BE2C (cell line): ENCODE results near the gene TADA2B.

Experiments
- DNase-seq: peaks from one replicate; pipeline ENCODE4 v3.0.0-alpha.2; 2020
- H3K27me3 ChIP-seq: fragments of 250-450 bp; sonication (Bioruptor Pico); 2 replicates; pipeline ENCODE4 v1.5.1; 2020; ENCODE audit warnings: mild to moderate bottlenecking
- H3K36me3 ChIP-seq: fragments of 250-450 bp; sonication (Bioruptor Pico); 2 replicates; pipeline ENCODE4 v1.5.1; 2020; ENCODE audit warnings: mild to moderate bottlenecking
- H3K4me1 ChIP-seq: fragments of 250-450 bp; sonication (Bioruptor Pico); 2 replicates; pipeline ENCODE4 v1.5.1; 2020
- H3K4me3 ChIP-seq: 2 replicates; pipeline ENCODE4 v1.5.1; 2011; ENCODE audit warnings: low read depth, low read length
- H3K9me3 ChIP-seq: fragments of 250-450 bp; sonication (Bioruptor Pico); 2 replicates; pipeline ENCODE4 v1.5.1; 2020
- TF ChIP-seq, protein P1 (sequence below): IDR thresholded peaks from 2 replicates; pipeline ENCODE4 v1.5.1; 2012; ENCODE audit warnings: mild to moderate bottlenecking, low read depth, low read length

Gene TADA2B

GRCh38 chr4:7054106-7054880 is 11.1 kb downstream of the TADA2B start:
- Histone ChIP-seq H3K27me3 (no peaks in the 10 kb centered on the region), H3K9me3 (no peaks in the 10 kb centered on the region), H3K36me3 (peaks cover 52% of the 10 kb centered on the region), H3K4me3 (no peak overlapping the region), H3K4me1 (no peaks in the 10 kb centered on the region)
- TF ChIP-seq, protein P1, sequence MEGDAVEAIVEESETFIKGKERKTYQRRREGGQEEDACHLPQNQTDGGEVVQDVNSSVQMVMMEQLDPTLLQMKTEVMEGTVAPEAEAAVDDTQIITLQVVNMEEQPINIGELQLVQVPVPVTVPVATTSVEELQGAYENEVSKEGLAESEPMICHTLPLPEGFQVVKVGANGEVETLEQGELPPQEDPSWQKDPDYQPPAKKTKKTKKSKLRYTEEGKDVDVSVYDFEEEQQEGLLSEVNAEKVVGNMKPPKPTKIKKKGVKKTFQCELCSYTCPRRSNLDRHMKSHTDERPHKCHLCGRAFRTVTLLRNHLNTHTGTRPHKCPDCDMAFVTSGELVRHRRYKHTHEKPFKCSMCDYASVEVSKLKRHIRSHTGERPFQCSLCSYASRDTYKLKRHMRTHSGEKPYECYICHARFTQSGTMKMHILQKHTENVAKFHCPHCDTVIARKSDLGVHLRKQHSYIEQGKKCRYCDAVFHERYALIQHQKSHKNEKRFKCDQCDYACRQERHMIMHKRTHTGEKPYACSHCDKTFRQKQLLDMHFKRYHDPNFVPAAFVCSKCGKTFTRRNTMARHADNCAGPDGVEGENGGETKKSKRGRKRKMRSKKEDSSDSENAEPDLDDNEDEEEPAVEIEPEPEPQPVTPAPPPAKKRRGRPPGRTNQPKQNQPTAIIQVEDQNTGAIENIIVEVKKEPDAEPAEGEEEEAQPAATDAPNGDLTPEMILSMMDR, result no peak
- no peak for DNase-seq

DNA sequence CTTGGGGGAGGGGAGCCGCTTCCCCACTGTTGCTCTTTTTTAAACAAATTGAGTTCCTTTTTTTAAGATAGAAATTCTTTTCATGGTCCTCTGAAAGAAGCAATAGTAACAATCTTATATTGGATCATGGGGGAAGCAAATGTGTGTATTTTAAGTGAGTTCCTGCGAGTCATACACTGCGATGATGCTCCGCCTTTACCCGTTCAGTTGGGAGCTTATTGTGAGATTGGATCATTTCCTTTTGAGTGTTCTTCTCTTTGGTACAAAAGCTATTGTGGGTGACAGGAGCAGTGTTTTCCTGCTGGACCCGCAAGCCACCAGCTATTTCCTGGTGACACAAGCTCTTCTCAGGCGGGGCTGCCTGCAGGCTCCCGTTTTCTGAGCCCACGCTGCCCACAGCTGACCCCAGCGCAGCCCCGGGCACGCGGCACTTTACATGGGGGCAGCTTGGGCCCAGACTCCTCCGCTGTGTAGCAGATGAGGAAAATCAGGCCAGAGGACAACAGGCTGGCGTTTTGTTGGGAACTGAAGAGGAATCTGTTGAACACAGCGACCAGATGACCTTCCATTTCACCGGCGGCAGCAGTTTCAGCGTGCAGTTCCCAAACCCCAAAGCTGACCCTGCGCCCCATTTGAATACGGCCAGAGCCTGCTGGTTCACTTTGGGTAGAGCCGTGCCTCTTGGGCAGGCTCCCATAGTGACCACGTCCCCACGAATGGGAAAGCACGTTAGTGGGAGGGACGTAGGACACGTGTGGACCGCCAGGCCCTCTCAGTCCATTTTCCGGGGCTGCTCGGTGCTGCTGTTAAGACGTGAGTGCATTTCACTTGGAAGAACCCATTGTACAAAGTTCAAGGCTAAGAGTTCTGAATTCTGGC is 12.2 kb downstream of the TADA2B start:
- no peak for DNase-seq
- no peaks in the 10 kb centered on the region for H3K4me1 ChIP-seq
- no peaks in the 10 kb centered on the region for H3K9me3 ChIP-seq
- peaks cover 63% of the 10 kb centered on the region for H3K36me3 ChIP-seq
- TF ChIP-seq, protein P1, result no peak
- H3K4me3 ChIP-seq, result no peak overlapping the region
- no peaks in the 10 kb centered on the region for H3K27me3 ChIP-seq

DNA sequence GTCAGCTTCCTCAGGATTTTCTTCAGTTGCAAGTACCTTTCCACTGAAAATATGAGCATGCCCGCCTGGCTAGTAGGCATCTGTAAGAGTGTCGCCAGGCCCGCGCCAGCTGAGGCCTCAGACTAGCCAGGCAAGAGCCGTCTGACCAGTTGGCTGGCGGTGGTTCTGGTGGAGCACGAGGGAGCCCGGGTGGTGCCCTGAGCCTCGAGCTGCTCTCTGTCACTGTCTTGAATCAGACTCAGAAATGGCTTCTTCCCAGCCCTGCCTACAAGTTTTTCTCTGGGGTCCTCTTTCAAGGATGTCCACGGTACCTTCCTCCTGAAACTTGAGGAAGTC is 12.8 kb downstream of the TADA2B start:
- Histone ChIP-seq H3K9me3 (no peaks in the 10 kb centered on the region), H3K27me3 (no peaks in the 10 kb centered on the region), H3K36me3 (peaks cover 69% of the 10 kb centered on the region), H3K4me1 (no peaks in the 10 kb centered on the region), H3K4me3 (no peak overlapping the region)
- TF ChIP-seq, protein P1, result no peak
- no peak for DNase-seq

DNA sequence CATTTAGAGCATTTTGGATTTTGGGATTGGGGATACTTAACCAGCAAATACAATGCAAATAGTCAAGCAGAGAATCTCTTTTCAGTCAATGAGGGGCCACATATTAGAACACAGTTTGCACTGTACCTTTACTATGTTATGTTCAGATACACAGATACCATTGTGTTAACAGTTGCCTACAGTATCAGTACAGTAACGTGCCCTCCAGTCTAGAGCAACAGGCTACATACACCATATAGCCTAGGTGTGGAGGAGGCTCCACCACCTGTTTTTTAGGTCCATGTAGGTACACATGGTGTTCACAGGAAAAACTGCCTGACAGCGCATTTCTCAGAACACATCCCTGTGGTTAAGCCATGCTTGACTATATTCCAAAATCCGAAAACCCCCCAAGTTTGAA is 15.6 kb downstream of the TADA2B start:
- no peaks in the 10 kb centered on the region for H3K9me3 ChIP-seq
- peaks cover 85% of the 10 kb centered on the region for H3K36me3 ChIP-seq
- H3K4me3 ChIP-seq, result no peak overlapping the region
- H3K27me3 ChIP-seq, result no peaks in the 10 kb centered on the region
- TF ChIP-seq, protein P1, result no peak
- DNase-seq, result no peak
- no peaks in the 10 kb centered on the region for H3K4me1 ChIP-seq

GRCh38 chr4:7059662-7060061 is 16.5 kb downstream of the TADA2B start:
- DNase-seq, result no peak
- Histone ChIP-seq H3K4me3 (no peak overlapping the region), H3K4me1 (no peaks in the 10 kb centered on the region), H3K27me3 (no peaks in the 10 kb centered on the region), H3K9me3 (no peaks in the 10 kb centered on the region), H3K36me3 (peaks cover 82% of the 10 kb centered on the region)
- TF ChIP-seq, protein P1, result no peak
